Measurements from ENCODE around the gene DOK3.
A peak's percentile ranks its signal among the peaks of the same experiment; 100 is the strongest.

The DOK3 gene, protein sequence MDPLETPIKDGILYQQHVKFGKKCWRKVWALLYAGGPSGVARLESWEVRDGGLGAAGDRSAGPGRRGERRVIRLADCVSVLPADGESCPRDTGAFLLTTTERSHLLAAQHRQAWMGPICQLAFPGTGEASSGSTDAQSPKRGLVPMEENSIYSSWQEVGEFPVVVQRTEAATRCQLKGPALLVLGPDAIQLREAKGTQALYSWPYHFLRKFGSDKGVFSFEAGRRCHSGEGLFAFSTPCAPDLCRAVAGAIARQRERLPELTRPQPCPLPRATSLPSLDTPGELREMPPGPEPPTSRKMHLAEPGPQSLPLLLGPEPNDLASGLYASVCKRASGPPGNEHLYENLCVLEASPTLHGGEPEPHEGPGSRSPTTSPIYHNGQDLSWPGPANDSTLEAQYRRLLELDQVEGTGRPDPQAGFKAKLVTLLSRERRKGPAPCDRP

DNA sequence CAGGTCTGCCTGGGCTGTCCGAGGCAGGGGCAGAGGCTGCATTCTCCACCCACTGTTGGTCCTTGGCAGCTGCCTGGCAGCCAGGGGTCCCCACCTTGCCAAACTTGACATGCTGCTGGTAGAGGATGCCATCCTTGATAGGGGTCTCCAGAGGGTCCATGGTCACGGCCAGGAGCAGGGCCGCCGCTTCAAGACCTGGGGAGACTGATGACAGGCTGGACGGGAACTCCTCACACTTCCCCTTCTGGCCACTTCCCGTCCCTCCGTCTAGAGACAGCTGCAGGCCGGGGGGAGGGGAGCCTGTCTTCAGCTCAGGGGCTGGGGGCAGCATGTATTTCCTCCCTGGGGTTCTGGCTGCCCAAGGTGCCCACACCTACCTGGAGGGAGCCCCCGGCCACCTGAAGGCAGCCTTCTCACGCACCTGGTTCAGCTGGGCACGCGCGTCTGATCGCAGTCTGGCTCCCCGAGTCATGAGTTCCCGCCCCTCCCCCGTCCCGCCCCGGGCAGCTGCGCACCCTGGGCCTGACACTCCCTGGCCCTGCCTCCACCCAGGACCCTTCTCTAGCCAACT is at the start of gene DOK3:
Gene DOK3 (minus strand): TSS at position 446 of the 571 bp plus-strand sequence. CDS start 286 bp downstream, at position 160.
- peak; percentile 32 for DNase-seq

DNA sequence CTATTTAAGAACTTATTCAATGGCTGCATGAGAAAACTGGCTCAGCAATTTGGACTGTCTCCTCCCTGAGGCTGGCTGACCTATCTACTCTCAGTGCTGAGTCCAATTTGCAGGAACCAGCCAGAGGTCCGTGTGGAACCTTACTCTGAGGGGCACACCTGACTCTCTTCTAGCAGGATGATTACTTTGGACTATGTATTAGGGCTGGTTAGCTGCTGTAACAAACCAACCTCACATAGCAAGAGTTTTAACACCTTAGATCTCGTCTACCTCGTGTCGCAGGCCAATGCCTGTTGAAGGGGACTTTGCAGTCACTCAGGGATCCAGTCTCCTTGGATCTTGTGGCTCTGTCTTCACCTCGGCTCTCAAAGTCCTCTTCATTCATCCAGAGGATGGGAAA is 48.2 kb upstream of the DOK3 start:
- no peak for DNase-seq

- DNase-seq: no peak
These were observed 47.5 kb upstream of the DOK3 start for GRCh38 chr5:177557041-177557647.

- no peak for DNase-seq
These were observed 46.0 kb upstream of the DOK3 start for GRCh38 chr5:177555665-177556064.

GRCh38 chr5:177555228-177555627 is 45.6 kb upstream of the DOK3 start:
- DNase-seq: no peak

DNA sequence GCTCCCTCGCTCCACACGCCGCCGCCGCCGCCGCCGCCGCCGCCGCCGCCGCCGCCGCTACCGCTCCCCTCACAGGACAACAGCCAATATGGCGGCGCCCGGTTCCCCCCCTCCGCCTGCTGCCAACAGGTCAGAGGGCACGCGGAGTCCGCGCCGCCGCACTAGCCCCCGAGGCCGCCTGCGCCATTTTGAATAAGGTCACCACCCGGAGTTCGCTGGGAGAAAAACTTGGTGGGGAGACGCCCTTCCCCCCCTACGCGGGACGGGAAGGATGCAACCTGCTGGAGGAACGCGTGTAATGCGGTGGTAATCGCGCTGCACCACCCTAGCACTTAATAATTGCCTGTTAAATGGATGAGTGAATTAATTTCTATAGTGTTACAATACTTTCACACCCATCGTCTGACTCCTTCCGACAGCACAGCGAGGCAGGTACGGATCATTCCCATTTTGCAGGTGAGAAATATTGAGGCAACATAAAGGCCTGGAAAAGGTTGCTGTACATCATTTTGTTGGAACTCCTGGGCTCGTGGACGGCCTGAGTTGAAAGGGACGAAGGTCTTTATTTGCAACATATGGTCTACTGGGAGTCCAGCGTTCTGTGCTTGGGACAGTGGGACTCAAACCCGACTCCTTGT is 45.0 kb upstream of the DOK3 start, which contains the start of gene FAM193B:
Gene FAM193B (minus strand): TSS at position 90 of the 638 bp plus-strand sequence. CDS start 105 bp downstream, outside the sequence.
- peak; percentile 95 for DNase-seq

DNA sequence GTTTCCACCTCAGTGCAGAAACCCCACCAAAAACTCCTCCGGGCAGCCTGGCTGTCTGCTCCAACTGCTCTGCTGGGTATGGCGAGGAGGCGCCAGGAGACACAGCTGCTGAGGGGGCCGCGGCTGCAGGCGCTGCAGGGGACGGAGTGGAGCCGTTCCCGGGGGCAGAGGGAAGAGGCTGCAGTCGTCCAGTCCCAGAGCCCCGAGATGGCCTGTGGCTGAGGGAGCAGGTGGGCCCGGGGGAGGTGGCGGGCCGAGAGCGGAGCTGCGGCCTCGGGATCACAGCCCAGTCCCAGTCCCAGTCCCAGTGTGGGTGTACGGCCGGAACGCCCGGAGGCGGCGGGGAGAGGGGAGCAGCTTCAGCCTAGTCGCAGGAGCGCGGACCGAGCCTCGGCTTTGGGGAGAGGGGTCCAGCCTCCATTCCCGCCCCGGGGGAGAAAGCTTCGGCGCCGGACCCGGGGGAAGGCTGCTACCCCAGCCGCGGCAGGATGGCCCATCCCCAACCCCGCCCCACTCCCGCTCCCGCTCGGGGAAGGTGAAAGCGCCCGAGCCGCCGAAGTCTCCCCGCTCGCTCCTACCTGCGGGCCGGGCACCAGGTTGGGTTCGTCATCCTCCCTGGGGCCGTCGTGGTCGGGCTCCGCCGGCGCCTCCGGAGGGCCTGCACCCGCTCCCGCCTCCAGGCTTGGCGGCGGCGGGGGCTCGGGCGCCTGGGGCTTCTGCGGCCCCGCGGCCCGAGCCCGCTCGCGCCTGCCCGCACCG is 44.2 kb upstream of the DOK3 start:
- peak; percentile 26 for DNase-seq

- no peak for DNase-seq
These were observed 43.3 kb upstream of the DOK3 start for GRCh38 chr5:177552839-177553455.

DNA sequence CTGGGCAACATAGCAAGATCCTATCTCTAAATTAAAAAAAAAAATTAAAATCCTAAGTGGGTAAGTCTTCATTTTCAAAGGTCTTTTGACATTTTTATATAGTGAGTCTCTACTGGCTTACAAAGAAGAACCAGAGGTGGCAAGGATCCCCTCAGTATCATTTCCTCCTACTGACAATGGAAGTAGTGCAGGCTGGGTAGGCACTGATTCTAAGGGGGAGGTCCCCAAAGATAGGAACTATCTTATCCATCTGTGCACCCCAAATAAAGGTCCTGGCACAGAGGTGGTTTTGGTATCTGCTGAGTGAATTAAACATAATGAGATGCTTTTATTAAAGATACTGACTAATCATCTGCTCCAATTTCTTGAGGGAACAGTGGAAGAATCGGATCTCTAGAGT is 40.5 kb upstream of the DOK3 start:
- no peak for DNase-seq

DNA sequence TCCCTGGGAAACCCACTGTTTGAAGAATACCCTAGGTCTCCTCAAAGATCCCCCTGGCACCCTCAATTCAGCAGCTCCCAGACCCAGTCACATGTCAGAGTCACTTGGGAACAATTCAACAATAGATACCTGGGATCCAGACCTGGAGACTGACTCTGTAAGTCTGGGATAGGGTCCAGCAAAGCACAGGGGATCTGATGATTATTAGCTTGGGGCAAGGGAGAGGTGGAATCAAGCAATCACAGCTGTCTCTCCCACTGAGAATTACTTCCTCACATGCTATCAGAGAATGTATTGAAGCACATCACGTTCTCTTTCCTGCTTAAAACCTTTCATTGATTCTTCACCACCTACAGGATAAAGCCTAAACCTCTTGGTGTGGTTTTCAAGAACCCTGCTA is 38.9 kb upstream of the DOK3 start:
- no peak for DNase-seq

DNA sequence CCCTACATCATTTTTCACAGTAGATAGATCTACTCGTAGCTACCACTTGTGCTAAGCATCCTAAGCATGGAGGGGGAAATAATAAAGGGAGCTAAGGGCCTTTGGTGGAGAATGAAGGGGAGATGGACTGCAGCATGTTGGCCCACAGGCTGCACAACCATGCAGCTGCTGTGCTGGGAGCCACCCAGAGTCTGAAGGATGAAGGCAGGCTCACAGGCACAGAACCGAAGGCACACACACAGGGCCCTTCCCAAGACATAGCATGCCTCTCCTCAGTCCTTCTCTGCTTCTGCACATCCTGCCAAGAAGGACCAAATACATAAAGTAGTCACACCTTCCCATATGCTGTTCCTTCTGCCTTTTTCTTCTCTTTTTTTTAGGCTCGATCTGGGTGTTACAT is 38.1 kb upstream of the DOK3 start:
- DNase-seq: no peak

DNA sequence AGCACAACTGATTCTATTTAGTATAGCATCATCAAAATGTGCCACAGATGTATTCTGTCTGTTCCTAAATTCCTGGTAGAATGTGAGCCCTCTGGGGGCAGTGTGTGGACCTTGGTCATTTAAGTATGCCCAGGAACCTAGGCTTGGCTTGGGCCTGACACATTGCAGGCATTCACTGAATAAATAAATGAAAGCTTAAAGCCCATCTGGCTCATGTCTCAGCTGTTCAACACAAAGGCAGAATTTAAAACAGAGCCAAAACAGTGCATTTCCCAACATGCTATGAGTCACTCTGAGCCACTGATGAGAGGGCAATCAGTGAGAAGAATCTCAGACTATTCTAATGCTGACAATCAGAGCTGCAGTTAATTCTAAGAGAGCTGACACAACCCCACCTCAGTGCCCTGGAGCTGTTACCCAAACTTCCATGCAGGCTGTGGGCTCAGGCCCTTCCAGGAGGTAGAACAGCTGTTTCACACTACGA is 36.7 kb upstream of the DOK3 start:
- no peak for DNase-seq

DNA sequence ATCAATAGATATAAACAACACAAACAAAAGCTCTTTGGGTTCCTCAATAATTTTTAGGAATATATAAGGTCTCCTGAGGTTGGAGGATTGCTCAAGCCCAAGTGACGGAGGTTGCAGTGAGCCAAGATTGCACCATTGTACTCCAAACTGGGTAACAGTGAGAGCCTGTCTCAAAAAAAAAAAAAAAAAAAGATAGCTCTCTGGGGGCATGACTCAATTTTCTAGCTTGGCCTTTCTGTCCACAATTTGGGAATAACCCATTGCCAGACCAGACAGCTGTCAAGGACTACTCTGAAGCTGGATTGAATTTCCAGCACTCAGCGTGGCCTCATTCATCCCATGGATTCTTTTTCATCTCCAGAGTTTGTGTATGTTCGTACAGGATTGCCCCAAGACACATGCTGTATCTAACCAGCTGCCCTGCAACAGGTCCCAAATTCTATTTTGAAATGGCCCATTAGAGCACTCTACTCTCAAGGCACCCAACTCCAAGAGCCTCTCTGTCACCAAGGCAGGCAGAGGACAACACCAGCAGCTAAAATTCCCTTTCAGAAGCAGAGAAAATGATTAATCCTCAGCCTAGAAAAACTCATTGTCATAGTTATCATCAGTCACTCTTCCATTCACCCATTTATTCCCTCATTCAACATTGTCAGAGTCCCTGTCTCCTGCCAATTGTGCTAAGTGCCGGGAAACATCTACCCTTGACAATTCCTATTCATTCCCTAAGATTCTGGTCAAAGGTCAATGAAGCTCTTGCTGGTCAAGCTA is 36.0 kb upstream of the DOK3 start:
- no peak for DNase-seq

- DNase-seq: no peak
These were observed 33.3 kb upstream of the DOK3 start for GRCh38 chr5:177542816-177543465.

GRCh38 chr5:177540438-177540837 is 30.8 kb upstream of the DOK3 start:
- DNase-seq: no peak

DNA sequence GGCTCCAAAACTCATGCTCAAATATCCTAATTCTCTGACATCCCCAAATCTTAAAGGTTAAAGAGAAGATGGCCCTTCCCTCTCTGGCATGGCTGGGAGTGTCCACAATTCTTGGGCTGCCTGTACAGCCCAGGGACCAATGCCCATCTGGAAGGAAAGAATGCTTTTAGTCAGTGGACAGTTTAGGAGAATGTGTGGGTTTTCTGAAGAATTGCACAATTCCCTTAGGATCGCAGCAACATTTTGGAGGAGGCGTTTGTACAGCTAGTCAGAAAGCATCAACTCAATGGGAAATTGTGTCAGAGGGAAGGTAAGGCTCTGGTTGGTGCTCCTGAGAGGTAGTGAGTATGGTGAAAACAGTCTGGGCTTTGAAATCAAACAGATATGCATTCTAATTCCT is 29.8 kb upstream of the DOK3 start:
- no peak for DNase-seq

DNA sequence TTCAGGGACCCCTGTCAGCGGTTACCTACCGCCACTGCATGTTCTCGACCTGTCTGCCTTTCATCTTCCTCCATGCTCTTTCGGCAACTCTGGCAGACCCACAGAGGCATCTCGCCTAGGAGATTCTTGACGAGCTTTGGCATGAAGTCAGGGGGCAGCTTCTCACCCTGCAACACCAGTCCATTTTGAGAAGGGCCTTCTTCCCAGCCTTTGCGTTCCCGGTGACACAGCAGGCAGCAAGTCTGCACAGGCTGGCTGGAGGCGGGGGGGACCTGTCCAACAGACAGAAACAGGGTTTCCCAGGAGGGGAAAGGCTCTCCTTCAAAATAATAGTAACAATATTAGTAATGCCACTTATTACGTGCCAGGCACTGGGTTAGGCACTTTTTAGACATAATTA is 29.2 kb upstream of the DOK3 start:
- no peak for DNase-seq

DNA sequence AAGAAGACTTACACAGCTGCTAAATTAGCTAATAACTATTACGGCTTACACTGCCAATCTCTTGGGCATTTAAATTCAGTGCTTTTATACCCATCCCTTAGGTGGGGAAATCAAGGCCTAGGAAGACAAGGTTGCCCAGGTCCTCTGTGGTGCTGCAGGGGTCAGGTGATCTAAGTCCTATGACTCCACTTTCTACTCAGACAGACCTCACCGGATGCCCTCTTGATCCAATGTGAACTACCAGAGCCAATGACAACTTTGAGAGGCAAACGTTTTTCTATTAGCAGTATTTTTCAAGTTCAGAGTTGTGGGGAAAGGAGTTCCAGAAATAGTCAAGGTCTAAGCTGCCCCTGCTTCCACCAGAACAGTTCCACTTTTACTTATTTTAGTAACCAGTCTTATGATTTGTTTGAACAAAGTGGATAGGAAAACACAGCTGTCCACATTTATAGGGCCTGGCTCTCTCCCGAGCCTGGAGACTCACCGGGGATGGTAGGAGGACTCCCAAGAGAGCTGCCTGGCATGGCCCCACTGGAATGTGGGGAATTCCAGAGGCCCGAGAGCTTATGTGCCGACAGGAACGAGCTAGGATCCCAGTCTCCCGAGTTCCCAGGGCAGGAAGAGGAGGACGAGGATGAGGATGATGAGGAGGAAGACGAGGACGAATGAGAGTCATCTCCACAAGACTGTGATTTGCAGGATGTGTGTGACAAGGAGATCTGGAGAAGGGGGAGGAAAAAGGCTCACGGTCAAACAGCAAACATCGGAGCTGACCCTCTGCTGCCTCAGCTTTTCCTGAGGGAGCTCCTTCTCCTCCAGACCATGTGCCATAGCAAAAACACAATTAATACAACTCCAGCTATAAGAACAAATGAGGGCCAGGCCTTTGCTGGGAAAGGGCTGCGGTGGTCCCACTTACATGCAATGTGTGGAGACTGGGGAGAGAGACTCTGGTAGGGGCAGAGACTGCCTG is 28.0 kb upstream of the DOK3 start:
- DNase-seq: no peak

GRCh38 chr5:177536386-177536785 is 26.8 kb upstream of the DOK3 start:
- no peak for DNase-seq

DNA sequence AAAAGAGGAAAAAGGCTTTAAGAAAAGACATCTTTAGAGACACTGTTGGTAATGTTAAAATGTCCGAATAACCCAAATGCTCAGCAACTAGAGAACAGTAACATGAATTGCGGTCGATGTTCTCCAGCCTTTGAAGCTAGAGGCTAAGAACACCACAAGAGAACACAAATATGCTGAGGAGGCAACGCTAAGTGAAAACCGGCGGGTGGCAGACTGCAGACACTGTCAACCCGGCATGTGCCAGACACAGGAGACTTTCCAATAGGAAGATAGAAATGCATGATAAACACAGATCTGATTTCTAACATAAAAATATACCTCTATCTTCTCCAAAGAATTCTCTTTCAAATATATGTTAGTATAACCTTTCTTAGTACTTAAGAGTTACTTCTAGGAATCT is 25.5 kb upstream of the DOK3 start:
- DNase-seq: no peak

Measured in RPMI8226 (cell line).